Right renal pelvis (tissue), 4 donors: ENCODE results near the gene THBS1. TPM values are rescaled to one million over a fixed set of nuclear protein-coding genes. Genes with fewer than 3 reads are reported as not detected.

Source experiments
- DNase-seq, 4 donors: peaks; one replicate each; pipeline ENCODE4 v3.0.0-alpha.2; 2013; ENCODE audit warnings: low read depth in 4 of 4, low spot score in 3 of 4, missing footprints in 1 of 4
- polyA plus RNA-seq, 4 donors: library from polyadenylated mRNA; unstranded; fragments of 120-200 nt; gene quantifications; one replicate each; pipeline ENCODE4 v1.2.1, GENCODE V29; 2013; ENCODE audit not compliant: insufficient read length in 4 of 4

The THBS1 gene
- 100 to 1,000 TPM; 153 to 186 (median 166) TPM for polyA plus RNA-seq

DNA sequence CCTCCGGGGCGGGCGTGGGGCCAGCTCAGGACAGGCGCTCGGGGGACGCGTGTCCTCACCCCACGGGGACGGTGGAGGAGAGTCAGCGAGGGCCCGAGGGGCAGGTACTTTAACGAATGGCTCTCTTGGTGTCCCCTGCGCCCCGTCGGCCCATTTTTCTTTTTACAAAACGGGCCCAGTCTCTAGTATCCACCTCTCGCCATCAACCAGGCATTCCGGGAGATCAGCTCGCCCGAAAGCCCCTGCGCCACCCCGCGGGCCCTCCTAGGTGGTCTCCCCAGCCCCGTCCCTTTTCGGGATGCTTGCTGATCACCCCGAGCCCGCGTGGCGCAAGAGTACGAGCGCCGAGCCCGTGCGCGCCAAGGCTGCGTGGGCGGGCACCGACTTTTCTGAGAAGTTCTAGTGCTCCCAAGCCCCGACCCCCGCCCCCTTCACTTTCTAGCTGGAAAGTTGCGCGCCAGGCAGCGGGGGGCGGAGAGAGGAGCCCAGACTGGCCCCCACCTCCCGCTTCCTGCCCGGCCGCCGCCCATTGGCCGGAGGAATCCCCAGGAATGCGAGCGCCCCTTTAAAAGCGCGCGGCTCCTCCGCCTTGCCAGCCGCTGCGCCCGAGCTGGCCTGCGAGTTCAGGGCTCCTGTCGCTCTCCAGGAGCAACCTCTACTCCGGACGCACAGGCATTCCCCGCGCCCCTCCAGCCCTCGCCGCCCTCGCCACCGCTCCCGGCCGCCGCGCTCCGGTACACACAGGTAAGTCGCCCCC, at the start of gene THBS1:
Gene THBS1, plus strand, starts transcription at position 595 of the 757 bp plus-strand sequence. CDS start 779 bp downstream, outside the sequence.
- DNase-seq, result peak; percentile 78 to 87 (median 80)

- no peak for DNase-seq
These were observed 45.9 kb upstream of the THBS1 start for GRCh38 chr15:39534996-39535395.

DNA sequence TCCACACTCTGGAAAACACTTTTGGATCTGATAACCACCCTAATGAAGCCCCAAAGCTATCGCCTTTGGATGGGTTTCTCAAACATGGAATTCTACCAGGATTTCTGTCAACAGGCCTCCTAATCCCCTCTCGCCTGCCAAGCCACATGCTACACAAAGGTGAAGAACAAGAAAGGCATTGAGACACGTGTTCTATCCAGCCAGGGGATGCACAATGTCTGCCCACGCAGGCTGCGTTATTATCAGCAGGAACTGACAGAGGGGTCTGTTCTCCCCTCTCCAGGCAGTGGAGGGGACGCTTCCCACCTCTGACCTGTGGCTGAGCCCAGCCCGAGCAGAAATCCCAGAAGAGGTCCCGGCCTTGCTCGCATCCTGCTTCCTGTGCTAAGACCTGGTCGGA, 45.4 kb upstream of the THBS1 start:
- DNase-seq, result no peak

GRCh38 chr15:39538936-39539335, 41.9 kb upstream of the THBS1 start:
- DNase-seq, result no peak

DNA sequence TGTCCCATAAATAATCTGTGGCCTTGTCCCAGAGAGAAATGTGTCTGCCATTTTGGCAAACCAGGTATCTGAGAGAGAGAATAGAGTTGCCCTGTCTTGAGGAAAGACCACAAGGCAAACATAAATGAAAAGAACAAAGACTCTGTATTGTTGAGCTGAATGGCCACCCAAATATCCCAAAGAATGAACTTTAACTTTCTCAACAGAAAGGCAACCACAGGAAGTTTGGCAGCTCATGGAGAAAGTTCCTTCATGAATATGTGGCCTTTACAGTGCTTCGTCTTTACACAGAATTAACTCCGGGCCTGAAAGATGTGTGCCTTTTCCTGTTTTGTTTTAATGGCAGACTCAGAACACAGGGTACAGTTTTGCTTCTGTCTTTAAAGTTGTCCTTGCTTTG, 41.4 kb upstream of the THBS1 start:
- DNase-seq, result no peak

DNA sequence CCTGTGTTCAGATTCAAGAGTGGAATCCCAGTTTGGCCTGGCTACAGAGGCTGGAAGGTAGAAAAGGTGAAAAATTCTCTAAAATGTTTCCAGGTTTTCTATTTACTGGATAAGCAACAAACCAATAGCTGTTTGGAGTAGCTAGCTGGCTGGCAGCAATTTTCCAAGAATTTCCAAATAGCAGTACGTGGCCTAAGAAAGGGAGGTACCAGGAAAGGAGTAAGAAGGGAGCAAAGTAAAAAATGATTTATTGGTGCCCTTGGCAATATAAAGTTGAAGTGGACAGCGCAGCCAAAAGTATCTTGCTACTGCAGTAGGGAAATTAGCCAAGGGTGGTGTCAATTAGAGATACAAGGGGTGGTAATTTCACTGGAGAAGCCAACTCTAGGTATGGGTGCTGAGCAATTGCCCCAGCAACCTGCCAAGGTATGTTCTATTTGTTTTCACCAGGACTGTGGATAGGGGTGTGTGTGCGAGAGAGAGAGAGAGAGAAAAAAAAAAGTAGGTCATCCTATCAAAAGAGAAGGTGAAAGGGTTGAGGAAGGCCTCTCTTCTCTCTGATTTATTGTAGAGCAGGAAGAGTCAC, 40.8 kb upstream of the THBS1 start:
- no peak for DNase-seq

DNA sequence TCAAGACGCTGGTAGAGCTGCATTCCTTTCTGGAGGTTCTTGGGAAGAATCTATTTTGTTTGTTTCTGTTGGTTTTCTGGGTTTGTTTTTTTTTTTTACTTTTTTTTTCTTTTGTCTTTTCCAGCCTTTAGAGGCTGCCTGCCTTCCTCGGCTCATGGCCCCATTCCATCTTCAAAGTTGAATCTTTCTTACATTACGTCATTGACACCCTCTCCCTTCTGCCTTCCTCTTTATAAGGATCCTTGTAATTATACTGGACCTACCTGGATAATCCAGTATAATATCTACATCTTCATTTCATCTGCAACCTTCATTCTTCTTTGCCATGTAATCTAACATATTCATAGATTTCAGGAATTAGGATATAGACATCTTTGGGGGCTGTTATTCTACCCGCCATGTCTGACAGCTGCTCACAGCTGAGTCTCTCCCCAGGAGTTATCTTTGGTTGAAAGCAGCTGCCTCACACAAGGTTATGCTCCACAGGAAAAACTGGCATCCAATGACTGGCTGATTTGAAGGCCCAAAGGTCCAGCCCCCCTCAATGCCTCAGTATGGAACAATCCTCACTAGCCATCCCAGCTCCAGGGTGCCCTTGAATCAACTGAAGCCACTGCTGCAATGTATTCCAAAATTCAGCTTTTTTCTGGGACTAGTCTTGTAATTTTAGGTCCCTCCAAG, 38.4 kb upstream of the THBS1 start:
- DNase-seq, result no peak

DNA sequence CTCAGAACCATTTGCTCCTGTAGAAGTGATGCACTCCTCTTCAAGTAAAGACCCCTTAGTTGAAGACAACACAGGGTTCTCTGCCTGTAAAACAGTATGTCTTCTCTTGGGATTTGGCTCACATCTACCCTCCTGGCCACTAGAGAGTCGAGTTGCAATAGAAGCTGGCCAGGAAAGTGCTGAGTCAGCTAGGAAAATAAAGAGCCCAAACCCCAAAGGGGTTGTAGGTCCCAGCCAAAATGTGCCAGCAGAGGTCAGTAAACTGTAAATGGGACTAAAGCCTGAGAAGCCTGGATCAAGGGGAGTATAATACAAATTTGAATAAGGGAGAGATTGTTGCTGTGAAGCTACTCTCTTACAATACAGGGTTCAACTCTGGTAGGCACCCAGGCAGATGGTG, 37.2 kb upstream of the THBS1 start:
- no peak for DNase-seq

DNA sequence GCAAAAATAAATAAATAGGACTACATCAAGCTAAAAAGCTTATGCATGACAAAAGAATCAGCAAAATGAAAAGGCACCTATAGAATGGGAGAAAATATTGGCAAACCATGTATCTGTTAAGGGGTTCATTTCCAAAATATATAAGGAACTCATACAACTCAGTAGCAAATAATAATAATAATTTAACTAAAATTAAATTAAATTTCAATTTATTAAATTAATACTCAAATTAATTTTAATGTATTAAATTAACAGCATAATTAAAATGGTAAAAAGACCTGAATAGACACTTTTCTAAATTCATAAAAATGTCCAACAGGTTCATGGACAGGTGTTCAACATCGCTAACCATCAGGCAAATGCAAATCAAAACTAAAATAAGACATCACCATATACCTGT, 34.0 kb upstream of the THBS1 start:
- DNase-seq, result no peak

DNA sequence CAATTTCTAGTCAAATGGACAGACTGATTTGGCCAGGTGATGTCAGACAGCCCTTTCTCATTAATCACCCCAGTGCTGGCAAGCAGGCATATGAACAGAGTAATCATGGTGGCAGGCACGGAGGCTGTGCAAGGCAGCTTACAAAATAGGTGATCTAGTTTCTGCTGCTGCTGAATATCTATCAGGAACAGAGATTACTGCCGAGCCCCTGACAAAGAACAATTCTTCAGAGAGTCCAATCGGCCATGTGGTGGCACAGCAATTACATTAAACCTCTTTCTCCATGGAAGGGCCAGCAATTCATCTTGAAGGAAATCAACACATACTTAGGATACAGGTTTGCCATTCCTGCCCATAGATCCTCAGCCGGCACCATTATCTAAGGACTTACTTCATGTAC, 32.3 kb upstream of the THBS1 start:
- DNase-seq, result no peak

- no peak for DNase-seq
These were observed 31.0 kb upstream of the THBS1 start for GRCh38 chr15:39549912-39550311.

GRCh38 chr15:39551476-39551875, 29.4 kb upstream of the THBS1 start:
- DNase-seq, result no peak

DNA sequence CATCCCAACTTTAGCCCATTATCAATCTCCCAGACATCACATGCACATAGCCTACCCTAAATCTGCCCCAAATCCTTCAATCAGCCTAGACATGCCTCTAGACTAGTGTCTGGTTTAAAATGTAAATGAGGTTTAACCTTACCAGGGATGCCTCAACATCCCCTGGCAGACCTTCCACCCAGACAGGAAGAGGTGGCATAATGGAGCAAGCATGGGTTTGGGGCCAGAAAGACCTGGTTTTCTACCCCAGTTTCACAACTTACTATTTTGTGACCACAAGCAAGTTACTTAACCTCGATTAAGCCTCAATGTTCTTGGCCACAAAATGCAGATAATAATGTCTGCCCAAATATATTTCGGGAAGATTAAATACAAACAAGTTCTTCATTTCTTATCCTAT, 28.3 kb upstream of the THBS1 start:
- DNase-seq, result no peak

DNA sequence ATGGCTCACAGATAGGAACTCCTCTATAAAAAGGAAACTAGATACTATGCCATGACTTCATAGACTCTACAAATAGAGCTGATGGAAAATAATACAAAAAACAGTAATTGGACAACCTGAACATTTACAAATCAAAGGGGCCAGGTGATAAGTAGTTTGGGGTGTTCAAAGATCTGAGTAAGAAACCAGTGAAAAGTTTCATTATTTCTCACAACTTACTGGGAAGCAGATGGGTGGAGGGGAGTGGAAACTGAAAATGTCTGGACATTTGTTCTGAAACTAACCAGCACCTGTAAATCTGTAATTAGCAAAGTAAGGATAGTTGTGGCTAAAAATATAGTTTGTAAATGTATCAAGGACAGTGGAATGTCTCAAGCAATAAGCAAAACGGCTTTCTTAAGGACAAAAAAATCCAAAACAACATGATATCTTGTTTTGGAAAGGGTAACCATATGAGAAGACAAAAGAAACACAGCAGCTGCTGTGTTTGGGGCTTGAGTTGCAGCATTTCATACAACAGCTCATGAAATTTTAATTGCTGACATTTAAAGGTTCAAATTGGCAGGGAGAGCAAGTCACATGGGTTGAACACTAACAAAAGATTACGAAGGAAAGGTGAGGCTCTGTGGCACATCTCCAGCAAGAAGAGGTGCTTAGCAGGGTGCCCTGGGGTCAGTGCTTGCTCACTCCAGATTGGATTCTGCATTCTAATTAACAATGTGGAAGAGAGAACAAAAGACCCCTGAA, 26.8 kb upstream of the THBS1 start:
- no peak for DNase-seq

GRCh38 chr15:39554746-39555387, 26.0 kb upstream of the THBS1 start:
- DNase-seq, result no peak

DNA sequence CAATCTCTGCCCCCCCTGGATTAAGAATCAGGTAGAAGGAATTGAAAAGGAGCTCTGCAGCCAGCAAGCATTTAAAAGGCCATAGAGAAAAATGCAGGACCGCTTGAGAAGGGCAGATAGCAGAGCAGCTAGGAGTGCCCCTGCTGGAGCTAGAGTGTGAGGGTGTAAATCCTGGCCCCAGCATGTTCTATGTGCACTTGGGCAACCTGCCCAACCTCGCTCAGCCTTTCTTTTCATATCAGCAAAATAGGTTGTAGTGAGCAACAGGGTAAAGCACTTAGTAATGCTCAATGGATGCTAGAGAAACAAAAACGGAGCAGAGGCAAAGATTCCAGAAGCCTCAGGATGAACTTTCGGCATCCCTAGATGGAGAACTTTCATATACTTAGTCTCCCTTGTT, 25.0 kb upstream of the THBS1 start:
- DNase-seq, result no peak

DNA sequence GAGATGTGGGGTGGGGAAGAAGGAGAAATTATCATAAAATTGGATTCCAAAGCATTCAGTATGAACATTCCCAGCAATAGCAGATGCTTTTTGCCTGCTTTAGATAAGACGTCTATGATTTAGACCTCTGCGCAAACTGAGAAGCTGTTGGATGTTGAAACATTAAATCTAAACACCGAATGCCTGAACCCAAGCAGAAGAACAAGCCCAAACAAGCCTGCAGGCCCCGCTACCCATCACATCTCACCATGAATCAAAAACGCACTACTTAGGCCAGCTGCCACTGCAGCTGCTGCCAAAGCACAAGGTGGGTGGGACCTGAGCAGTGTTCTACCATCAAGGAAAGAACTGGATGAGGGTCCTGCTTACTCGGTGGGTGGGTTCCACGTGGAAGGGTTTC, 24.4 kb upstream of the THBS1 start:
- no peak for DNase-seq

DNA sequence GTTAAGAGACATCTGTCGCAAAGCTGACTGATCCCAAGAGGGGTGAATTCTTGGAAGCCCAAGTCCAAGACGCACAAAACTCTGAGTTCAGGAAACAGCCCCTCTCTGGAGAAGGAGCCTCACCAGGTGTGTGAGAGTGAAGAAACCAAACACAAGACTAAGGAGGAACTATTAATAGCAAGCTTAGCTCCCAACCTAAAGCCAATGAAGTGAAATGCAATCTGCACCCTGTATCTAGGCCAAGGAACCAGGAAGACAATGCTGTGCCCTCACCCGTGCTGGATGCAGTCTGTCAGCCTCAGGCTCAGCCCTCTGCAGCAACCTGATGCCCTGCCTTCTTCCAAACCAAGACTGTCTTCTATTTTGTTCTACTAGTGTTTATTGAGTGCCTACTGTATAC, 22.5 kb upstream of the THBS1 start:
- DNase-seq, result no peak

DNA sequence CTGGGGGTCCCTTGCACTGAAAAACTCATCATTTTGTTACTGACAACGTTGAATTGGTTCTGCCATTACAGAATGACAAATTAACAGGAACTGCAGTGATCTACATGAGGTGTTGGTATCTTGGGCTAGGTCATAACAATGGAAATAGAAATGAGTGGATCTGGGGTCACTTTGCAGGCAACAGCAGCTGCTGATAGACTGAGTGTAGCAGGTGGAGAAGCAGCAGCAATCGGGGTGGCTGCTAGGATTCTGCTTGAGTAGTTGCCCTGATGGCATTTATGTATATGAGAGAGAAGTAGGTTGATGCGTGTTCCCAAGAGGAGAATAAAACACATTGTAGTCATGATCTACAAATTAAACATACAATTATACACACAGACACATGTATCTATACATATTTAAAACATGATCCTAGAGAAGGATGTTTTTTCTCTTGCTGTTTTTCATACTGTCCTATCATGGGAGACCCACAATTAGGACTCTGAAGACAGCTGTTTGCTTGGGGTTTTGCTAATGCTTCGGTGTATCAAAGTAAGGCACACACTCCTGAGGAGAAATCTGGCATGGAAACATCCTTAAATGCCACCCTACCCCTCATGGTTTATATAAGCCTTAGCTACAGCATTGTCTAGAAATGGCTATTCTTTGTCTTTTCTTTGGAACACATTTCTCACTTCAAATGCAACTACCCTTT, 15.8 kb upstream of the THBS1 start:
- no peak for DNase-seq

- DNase-seq, result no peak
These were observed 15.0 kb upstream of the THBS1 start for GRCh38 chr15:39565851-39566250.
